Heart left ventricle (tissue), 13 donors: ENCODE results near the gene OR10K2.

Source experiments
- POLR2A ChIP-seq, 2 donors: fragments of 450-650 bp; IDR thresholded peaks; one replicate each; pipeline ENCODE4 v1.6.1; 2017; ENCODE audit warnings: antibody characterized with exemption in 2 of 2, mild to moderate bottlenecking in 2 of 2, moderate library complexity in 2 of 2
- TF ChIP-seq, protein P1 (sequence below), 12 donors: fragments of 200-600 bp; sonication (generic) in 4 of 12; IDR thresholded peaks; one replicate each; pipeline versions ENCODE4 v1.5.0 to v1.8.0; 2018 to 2022; ENCODE audit warnings: antibody characterized with exemption in 12 of 12, mild to moderate bottlenecking in 5 of 12
- donor health status: ischemic (EF 13 %, LVEDD 7.1; RV severe dilation, severe dysfunction).
- donor health status: DM: no; HTN: yes; CAD: no.
- donor health status: DM: no; HTN: no; CAD: no.
- donor health status: ischemic (EF 25% LVEDD 6.9; RV normal size, moderate dysfunction).
- donor health status: ischemic (EF 25% LVEDD 5.7; RV mildly dilated, moderate dysfunction).
- donor health status: ischemic (EF 35%, LVEDD 5.7; RV mildly dilated, moderate dysfunction).
- donor health status: nonischemic (EF 11% LVEDD 7.7; RV severe dilation, severe dysfunction).
- donor health status: DM: yes; HTN: yes; CAD: no.
- donor health status: PGD.
- donor health status: ischemic (EF 29% LVEDD 5.4; RV normal size, mild dysfunction).
- donor health status: nonischemic (EF 23%, LVEDD 6.1; RV moderate dilation, normal function).

DNA sequence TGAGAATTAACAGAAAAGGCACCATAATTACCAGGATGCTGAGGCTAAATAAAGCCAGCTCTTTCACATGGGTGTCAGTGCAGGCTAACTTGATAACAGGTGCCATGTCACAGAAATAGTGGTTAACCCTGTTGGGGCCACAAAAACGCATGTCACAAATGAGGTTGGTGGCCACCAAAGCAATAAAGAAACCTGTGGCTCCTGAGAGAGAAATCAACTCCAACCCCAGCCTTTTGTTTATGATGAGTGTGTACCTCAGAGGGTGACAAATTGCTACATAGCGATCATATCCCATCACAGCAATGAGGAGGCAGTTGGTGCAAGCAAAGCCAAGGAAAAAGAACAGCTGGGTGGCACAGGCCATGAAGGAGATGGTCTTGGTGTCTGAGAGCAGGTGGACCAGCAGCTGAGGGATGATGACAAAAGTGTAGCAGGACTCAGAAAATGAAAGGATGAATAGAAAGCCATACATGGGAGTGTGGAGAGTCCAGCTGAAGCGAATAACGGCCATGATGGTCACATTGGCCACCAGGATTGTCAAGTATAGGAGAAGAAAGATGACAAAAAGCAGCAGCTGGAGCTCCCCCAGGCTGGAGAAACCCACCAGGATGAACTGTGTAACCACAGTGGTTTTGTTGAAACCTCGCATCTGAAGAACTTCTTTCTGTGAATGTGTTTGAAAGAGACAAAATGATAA, 27.1 kb downstream of the OR10K2 start, which contains the start of gene OR10T2:
- TF ChIP-seq, protein P1, sequence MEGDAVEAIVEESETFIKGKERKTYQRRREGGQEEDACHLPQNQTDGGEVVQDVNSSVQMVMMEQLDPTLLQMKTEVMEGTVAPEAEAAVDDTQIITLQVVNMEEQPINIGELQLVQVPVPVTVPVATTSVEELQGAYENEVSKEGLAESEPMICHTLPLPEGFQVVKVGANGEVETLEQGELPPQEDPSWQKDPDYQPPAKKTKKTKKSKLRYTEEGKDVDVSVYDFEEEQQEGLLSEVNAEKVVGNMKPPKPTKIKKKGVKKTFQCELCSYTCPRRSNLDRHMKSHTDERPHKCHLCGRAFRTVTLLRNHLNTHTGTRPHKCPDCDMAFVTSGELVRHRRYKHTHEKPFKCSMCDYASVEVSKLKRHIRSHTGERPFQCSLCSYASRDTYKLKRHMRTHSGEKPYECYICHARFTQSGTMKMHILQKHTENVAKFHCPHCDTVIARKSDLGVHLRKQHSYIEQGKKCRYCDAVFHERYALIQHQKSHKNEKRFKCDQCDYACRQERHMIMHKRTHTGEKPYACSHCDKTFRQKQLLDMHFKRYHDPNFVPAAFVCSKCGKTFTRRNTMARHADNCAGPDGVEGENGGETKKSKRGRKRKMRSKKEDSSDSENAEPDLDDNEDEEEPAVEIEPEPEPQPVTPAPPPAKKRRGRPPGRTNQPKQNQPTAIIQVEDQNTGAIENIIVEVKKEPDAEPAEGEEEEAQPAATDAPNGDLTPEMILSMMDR (IDR thresholded peaks at IDR 0.05), result no peak
- TF ChIP-seq POLR2A (IDR thresholded peaks at IDR 0.05), result no peak
